HEK293T (cell line): Measurements from ENCODE around the gene PES1.

Experiments used
- CTCF ChIA-PET: fragments of 350-600 bp; formaldehyde crosslinking; extraction: SDS; loops from one replicate; lab custom pipeline; 2021; ENCODE audit warnings: antibody characterized with exemption, inconsistent platforms; lab: Yijun Ruan, JAX
- POLR2A ChIA-PET: fragments of 350-600 bp; formaldehyde crosslinking; extraction: SDS; loops from one replicate; lab custom pipeline; 2020; ENCODE audit warnings: antibody characterized with exemption, inconsistent platforms; lab: Yijun Ruan, JAX
- DNase-seq: peaks from one replicate; pipeline ENCODE4 v3.0.0; 2012; ENCODE audit warnings: mixed read lengths; ENCODE audit errors: extremely low spot score
- ARNT ChIP-seq: fragments of 450-650 bp; IDR thresholded peaks from 2 replicates; pipeline ENCODE4 v1.6.1; 2017; ENCODE audit warnings: mild to moderate bottlenecking
- BHLHE40 ChIP-seq: fragments of 450-650 bp; IDR thresholded peaks from 2 replicates; pipeline ENCODE4 v1.6.1; 2016; ENCODE audit warnings: mild to moderate bottlenecking, moderate library complexity, borderline replicate concordance
- CTBP1 ChIP-seq: fragments of 450-650 bp; IDR thresholded peaks from 2 replicates; pipeline ENCODE4 v1.6.1; 2016; ENCODE audit warnings: borderline replicate concordance
- ELF4 ChIP-seq: fragments of 450-650 bp; IDR thresholded peaks from 2 replicates; pipeline ENCODE4 v1.6.1; 2017; ENCODE audit warnings: antibody characterized with exemption
- FOXA1 ChIP-seq: fragments of 450-650 bp; IDR thresholded peaks from 2 replicates; pipeline ENCODE4 v1.6.1; 2016; ENCODE audit warnings: mild to moderate bottlenecking
- FOXK2 ChIP-seq: fragments of 450-650 bp; IDR thresholded peaks from 2 replicates; pipeline ENCODE4 v1.6.1; 2016; ENCODE audit warnings: mild to moderate bottlenecking
- FOXM1 ChIP-seq: fragments of 450-650 bp; IDR thresholded peaks from 2 replicates; pipeline ENCODE4 v1.6.1; 2017; ENCODE audit warnings: mild to moderate bottlenecking, borderline replicate concordance
- HDGF ChIP-seq: fragments of 450-650 bp; IDR thresholded peaks from 2 replicates; pipeline ENCODE4 v1.6.1; 2017; ENCODE audit warnings: antibody characterized with exemption, borderline replicate concordance
- L3MBTL2 ChIP-seq: fragments of 450-650 bp; conservative IDR thresholded peaks from 2 replicates; pipeline ENCODE4 v1.6.1; 2016; ENCODE audit warnings: mild to moderate bottlenecking
- LEF1 ChIP-seq: fragments of 450-650 bp; IDR thresholded peaks from 2 replicates; pipeline ENCODE4 v1.6.1; 2017; ENCODE audit warnings: mild to moderate bottlenecking, borderline replicate concordance
- NFRKB ChIP-seq: fragments of 450-650 bp; IDR thresholded peaks from 2 replicates; pipeline ENCODE4 v1.6.1; 2016; ENCODE audit warnings: mild to moderate bottlenecking, moderate library complexity
- PKNOX1 ChIP-seq: fragments of 450-650 bp; IDR thresholded peaks from 2 replicates; pipeline ENCODE4 v1.6.1; 2016
- SP1 ChIP-seq: fragments of 450-650 bp; IDR thresholded peaks from 2 replicates; pipeline ENCODE4 v1.6.1; 2017
- SUZ12 ChIP-seq: fragments of 450-650 bp; IDR thresholded peaks from 2 replicates; pipeline ENCODE4 v1.6.1; 2016; ENCODE audit warnings: mild to moderate bottlenecking
- TARDBP ChIP-seq: fragments of 450-650 bp; IDR thresholded peaks from 2 replicates; pipeline ENCODE4 v1.6.1; 2016
- ZNF384 ChIP-seq: fragments of 450-650 bp; IDR thresholded peaks from 2 replicates; pipeline ENCODE4 v1.6.1; 2016

Gene PES1

GRCh38 chr22:30574095-30574981, 17.4 kb downstream of the PES1 start, which contains the start of gene GAL3ST1:
Gene GAL3ST1 (minus strand): TSS chr22:30574665. CDS start chr22:30557392, 17,273 bp downstream.
- POLR2A ChIA-PET, result no interaction called here
- TF ChIP-seq ELF4, result no peak
- no peak for TF ChIP-seq SP1
- no peak for TF ChIP-seq ARNT
- TF ChIP-seq CTBP1, result no peak
- no peak for TF ChIP-seq NFRKB
- no peak for TF ChIP-seq LEF1
- TF ChIP-seq BHLHE40, result no peak
- TF ChIP-seq L3MBTL2, result no peak
- no peak for TF ChIP-seq FOXK2
- no peak for TF ChIP-seq FOXM1
- TF ChIP-seq FOXA1, result no peak
- no peak for TF ChIP-seq SUZ12
- no peak for TF ChIP-seq PKNOX1
- no peak for TF ChIP-seq HDGF
- no peak for TF ChIP-seq ZNF384
- no peak for TF ChIP-seq TARDBP
- CTCF ChIA-PET, result no interaction called here
- no peak for DNase-seq

- CTCF ChIA-PET, result no interaction called here
- POLR2A ChIA-PET, result no interaction called here
- DNase-seq, result no peak
- TF ChIP-seq BHLHE40 (no peak), FOXK2 (no peak), NFRKB (no peak), SUZ12 (no peak), CTBP1 (no peak), FOXM1 (no peak), PKNOX1 (no peak), FOXA1 (no peak), L3MBTL2 (no peak), HDGF (no peak), SP1 (no peak), ELF4 (no peak), TARDBP (no peak), ZNF384 (no peak), ARNT (no peak)
These were observed 18.1 kb downstream of the PES1 start for GRCh38 chr22:30573594-30574094.

GRCh38 chr22:30572840-30573593, 18.7 kb downstream of the PES1 start:
- ChIA-PET POLR2A (no interaction called here), CTCF (interaction anchor here (0.6 kb wide), 1 partner anchor 289 kb away, joined by 4 read pairs; no protein-coding TSS in a partner anchor)
- no peak for DNase-seq
- TF ChIP-seq SP1, result no peak
- TF ChIP-seq LEF1, result no peak
- TF ChIP-seq L3MBTL2, result no peak
- no peak for TF ChIP-seq ELF4
- TF ChIP-seq CTBP1, result no peak
- TF ChIP-seq FOXA1, result no peak
- no peak for TF ChIP-seq TARDBP
- no peak for TF ChIP-seq SUZ12
- no peak for TF ChIP-seq NFRKB
- no peak for TF ChIP-seq HDGF
- TF ChIP-seq FOXK2, result no peak
- no peak for TF ChIP-seq BHLHE40
- no peak for TF ChIP-seq ARNT
- no peak for TF ChIP-seq ZNF384
- TF ChIP-seq FOXM1, result no peak
- TF ChIP-seq PKNOX1, result no peak

GRCh38 chr22:30572210-30572609, 19.5 kb downstream of the PES1 start:
- POLR2A ChIA-PET, result no interaction called here
- DNase-seq, result no peak
- TF ChIP-seq LEF1 (no peak), TARDBP (no peak), PKNOX1 (no peak), L3MBTL2 (no peak), FOXM1 (no peak), ELF4 (no peak), BHLHE40 (no peak), SP1 (no peak), HDGF (no peak), ZNF384 (no peak), NFRKB (no peak), CTBP1 (no peak), SUZ12 (no peak), ARNT (no peak), FOXA1 (no peak), FOXK2 (no peak)
- CTCF ChIA-PET, result interaction anchor here (0.6 kb wide), 1 partner anchor 288 kb away, joined by 4 read pairs; no protein-coding TSS in a partner anchor
